ENCODE measurements around the gene GALNT17.

The GALNT17 gene

DNA sequence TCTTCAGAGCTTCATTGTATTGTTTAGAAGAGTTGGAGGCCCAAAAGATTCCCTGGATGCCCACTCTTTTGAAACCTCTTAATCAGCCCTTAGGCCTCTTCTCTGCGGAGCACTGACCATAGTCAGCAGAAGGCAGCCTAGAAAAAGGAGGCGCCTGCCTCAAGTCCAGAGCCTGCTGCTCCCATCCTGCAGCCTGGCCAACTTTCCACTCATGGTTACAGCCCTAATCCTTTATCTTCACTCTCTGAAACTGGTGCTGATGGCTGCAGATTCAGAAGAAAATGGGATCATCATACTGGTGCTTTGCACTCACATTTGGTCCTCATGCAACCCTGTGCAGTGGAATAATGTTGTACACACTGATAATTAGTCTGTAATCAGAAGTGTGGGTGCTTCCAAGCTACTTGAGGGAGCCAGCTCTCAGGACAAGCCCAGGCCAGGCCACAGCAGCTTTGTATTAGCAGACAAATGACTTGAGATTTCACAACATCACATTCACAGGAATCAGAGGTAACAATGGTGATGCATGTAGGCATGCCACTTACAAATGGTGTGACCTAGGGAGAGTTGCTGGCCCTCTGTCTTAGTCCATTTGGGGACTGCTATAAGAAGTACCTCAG lies 272.9 kb downstream of the GALNT17 start:
- no peak for DNase-seq

GRCh38 chr7:71408271-71408670 lies 276.3 kb downstream of the GALNT17 start:
- DNase-seq: no peak

DNA sequence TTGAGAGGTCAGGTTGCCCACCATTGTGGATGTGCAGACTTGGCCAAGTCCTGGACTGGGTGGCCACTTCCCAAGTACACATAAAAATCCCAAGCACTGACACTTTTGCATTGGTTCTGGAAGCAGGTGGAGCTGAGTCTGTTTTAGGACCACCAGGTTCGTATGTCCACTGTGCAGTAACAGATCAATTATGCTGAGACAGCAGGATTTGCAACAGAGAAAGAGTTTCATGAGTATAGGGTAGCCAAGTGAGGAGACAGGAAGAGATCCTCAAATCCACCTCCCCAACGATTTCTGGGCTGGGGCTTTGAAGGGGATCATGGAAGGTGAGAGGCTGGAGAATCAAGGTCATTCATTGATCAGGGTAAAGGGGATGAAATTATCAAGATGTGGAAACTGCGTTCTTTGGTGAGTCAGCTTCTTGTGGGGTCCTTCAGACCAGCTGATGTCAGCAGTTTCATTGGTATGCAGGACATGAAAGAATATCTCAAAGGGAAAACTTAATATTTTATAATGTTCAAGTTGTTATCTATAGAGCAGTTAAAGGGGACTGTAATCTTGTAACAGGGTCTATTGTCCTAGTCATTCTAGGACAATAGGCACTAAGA lies 277.7 kb downstream of the GALNT17 start:
- no peak for DNase-seq

DNA sequence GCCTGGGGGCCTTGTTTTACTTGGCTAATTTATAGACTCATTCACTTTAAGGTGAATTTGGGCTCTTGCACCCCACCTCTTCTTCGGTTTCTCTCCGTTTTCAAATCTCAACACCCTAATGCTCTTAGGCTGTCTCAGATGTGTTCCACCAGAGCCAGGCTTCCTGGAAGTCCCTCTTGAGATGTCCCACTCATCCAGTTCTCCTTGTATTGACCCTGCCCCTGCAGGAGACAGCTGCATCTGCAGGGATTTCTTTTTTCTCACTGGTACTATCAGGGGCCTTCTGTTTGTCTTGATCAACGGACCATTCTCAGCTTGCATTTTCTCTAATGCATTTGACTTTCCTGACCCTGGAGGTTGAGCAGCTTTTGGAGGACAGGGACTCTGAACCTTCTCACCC lies 279.5 kb downstream of the GALNT17 start:
- no peak for DNase-seq

GRCh38 chr7:71414490-71414889 lies 282.5 kb downstream of the GALNT17 start:
- peak; percentile 35 for DNase-seq

DNA sequence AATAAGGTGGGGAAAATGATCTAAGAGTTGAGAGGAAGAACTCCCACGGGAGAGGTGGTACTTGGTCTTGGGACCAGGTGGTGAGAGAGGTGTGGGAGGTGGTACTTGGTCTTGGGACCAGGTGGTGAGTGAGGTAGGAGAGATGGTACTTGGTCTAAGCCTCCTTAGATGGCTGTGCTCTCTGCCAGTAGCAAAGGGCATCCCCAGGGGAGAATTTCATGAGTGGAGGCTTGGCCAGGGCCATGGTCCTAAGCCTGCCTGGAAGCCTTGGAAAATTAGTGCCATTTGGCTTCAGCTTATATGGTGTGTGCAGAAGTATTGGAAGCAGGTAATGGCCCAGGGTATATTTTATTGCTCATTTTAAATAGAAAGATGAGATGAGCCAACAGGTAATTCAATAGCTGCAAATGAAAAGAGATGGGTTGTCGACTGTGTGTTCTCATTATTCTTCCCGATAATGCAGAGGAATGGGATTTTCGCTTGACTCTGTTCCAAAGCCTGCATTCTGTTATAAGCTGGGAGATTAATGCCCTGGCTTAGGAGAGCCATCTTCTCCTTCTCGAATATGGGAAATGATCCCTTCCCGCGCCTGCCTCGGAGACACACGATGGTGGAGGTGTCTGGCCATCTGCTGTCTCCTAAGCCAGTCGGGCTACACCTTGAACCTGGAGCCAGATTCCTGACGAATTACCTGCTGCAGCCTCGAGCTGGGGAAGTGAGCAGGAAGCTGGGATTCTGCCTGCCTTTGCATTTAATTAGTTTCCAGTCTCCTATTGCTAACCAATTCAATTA lies 287.8 kb downstream of the GALNT17 start:
- no peak for DNase-seq

DNA sequence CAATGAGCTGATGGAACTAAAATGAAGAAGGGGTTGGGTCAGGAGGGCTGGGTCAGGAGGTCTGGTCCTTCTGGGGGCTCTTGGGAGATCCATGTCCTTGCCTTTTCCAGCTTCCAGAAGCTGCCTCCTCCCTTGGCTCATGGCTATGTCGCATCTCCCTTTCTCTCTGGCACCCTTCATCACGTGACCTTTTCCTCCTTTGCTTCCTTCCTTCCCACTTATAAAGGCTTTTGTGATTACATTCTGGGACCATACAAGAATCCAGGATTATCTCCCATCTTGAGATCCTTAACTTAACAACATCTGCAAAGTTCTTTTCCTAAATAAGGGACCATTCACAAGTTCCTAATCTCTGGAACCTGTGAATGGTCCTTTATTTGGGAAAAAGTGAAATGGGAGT lies 290.2 kb downstream of the GALNT17 start:
- DNase-seq: no peak

DNA sequence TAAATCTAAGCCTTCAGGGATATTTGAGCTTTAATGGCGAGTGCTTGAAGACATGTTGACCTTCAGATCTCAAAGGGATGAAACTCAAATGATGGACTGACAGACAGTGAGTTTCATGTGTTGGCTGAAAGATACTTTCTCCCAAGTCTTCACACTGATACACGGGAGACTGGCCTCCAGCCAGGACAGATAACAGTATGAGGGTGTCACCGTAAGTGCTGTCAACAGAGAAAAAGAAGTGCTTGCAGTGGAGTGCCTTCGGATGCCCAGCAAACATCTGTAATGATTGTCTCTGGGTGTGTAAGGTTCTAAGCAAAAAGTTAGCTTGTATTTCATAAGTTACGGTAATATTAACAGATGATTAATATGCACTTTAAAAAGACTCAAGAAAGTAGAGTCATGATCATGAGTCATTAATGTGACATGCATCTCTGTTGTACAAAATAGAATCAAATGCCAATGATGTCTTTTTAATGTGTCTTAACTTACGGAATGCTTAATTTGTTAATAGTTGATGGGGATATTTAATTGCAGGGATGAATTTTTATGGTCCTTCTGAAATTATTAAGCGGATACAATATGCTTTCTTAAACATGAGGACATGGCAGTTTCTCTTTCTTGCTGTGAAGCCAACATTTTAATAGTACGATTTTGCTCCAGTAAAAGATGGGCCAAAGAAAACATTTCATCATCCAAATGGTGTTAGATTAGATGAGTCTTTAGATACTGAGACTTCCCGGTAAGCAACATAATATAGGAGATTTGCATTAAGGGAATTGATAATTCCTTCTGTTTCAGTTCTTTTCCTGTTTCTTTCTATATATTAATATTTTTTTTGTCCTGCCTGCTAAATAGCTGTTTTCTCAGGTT lies 292.5 kb downstream of the GALNT17 start:
- DNase-seq: peak; percentile 76

DNA sequence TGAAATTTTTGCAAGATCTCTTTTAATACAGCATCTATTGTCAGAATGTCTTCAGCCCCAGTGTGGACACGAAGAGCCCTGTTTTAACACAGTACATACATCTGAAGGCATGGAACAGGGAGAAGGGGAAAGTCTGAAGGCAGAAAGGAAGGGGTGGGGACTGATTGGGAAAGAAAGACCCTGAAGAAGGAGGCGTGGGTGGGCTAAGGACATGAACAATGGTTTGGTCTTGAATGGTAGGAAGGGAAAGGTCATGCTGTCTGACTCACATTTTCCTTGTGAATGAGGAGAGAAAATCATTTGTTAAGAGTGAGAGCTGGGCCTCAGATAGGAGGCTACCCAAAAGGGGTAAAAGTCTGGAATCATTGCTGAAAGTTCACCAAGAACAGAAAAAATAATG lies 297.1 kb downstream of the GALNT17 start:
- DNase-seq: no peak

- DNase-seq: no peak
Measured at GRCh38 chr7:71430246-71430645, 298.3 kb downstream of the GALNT17 start.

DNA sequence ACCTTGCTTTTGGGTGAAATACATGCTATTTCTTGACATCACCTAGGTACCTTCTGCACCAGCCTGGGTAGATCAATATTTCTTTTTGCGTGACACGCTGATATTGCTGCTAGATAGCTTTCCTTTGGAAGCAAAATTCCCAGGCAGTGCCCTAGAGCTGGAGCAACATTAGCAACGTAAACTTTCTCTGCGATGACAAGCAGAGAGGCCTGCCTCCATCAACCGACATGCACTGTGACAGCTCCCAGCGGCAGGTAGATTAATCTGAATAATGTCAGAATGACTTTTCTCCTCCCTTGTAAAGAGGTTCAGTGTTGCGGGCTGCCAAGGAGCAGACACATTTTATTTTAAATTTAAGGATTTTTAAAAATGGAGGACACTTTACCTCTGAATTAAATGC lies 307.4 kb downstream of the GALNT17 start:
- DNase-seq: no peak

- DNase-seq: peak; percentile 67
Measured at GRCh38 chr7:71442492-71443190, 310.7 kb downstream of the GALNT17 start.

DNA sequence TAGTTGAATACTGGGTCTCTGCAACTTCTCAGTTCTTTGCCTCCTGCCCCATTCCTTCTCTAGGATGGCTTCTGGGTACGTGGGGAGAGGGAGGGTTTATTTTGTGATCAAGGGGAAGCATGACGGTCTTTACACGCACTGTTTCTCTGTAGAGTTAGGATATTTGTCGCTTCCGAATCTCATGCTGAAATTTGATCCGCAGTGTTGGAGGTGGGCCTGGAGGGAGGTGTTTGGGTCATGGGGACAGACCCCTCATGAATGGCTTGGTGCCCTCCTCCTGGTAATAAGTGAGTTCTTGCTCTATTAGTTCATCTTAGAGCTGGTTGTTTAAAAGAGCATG lies 311.2 kb downstream of the GALNT17 start:
- DNase-seq: no peak

GRCh38 chr7:71444130-71444529 lies 312.2 kb downstream of the GALNT17 start:
- no peak for DNase-seq

DNA sequence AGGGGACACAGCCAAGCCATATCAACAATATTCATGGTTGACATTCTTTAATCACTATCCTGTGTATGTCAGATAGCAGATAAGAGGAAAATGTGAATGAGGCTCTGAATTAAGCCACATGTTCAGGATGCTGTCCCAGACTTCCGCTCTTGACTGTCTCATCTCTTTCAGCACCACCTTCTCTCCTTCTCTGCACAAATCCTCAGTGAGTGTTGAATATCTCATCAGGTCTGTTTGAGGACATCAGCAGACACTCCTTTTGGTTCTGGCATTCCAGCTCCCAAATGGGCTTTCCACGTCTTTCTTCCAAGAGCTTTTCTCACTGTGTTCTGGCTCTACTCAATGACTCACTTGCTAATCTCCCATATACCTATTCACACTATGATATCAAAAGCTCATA lies 321.7 kb downstream of the GALNT17 start:
- DNase-seq: no peak

- no peak for DNase-seq
Measured at GRCh38 chr7:71454981-71455380, 323.0 kb downstream of the GALNT17 start.

GRCh38 chr7:71457021-71457420 lies 325.1 kb downstream of the GALNT17 start:
- no peak for DNase-seq

DNA sequence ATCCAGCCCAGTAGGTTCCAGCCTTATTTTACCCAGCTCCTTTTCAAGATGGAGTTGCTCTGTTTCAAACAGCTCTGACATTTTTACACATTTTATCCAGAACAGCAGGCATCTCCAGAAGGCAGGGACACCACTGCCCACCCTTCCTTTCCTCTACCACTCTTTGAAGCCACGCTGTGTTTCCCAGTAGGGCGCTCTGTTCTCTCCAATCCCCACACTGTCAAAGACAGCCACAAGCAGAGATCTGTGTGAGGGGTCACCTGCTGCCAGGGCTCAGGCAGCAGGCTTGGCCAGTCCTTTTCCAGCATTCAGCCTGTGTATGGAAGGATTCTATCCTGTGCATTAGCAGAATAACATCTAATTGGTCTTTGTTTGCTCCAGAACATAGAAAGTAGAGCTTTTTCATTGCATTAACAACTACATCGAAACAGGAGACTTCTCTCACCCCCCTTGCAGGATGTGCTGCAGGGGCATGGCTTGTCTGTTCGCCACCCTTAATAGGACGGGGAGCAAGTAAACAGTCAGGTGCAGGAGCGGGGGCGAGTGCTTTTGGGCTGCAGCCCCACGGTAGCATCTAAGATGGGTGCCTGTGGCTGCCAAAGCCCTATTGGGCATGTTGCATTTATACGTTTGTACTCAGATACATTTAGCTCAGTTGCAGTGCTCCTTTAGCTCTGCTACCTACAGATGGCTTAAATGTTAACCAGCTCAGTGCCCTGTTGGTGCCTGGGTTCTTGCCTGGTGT lies 326.1 kb downstream of the GALNT17 start:
- DNase-seq: no peak

DNA sequence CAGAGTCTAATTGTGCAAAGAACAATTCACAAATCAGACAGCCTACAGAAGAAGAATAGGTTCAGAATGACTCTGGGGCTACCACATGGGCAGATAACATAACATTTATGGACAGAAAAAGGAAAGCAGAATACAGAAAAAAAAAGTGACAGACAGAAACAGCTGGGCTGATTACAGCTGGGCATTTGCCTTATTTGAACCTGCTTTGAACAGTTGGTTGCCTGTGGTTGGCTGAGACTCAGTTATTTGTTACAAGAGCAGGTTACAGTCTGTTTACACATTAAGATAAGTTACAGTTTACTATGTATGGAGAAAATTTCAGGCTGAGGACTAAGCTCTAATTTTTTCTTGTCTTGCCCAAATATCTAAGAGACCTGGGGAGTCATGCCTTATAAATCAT lies 327.2 kb downstream of the GALNT17 start:
- DNase-seq: no peak

DNA sequence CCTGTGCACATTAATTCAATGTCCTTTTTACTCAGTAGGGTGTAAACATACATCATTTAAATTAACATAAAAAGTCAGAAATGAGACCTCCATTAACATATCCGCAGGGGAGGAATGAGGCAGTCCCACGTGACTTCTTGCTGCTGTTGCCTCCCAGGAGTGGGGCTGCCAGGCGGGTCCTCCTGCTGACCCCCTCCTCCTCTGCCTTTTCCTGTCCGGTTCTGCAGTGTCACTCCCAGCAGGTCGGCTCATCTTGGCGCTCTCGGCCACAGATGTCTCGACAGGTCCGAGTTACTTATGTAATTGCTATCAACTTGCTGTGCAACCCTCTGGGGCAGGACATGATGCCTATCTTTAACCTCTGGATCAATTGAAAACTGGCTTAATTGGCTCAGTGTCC lies 329.6 kb downstream of the GALNT17 start:
- DNase-seq: no peak

DNA sequence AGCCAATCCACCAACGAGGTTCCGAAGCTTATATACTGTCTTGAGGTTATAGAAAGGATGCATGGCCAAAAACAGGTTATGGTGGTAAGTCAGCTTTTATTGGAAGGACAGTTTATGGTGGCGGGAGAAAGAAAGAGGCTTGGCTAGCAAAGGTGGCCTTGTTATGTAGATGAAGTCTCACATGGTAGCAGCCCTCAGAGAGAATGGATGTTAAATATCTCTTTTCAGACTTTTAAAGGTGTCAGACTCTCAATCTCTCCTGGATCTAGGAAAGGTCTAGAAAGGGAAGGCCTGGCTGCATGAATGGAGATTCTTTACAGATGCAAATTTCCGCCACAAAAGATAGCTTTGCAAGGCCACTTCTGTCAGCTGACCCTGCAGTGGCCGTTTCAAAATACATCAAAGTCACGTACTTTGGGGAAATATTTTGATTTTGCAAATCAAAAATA lies 333.8 kb downstream of the GALNT17 start:
- DNase-seq: no peak

All from fibroblast of skin of scalp (primary cell).